GM19397 (cell line): ENCODE measurements around the gene TMA7.

Experiments used
- ATAC-seq: cut with Tn5 transposase; IDR thresholded peaks from one replicate; pipeline ENCODE4 v1.9.1; 2021; ENCODE audit warnings: mild to moderate bottlenecking, moderate library complexity; ENCODE audit not compliant: unreplicated experiment

Gene TMA7

DNA sequence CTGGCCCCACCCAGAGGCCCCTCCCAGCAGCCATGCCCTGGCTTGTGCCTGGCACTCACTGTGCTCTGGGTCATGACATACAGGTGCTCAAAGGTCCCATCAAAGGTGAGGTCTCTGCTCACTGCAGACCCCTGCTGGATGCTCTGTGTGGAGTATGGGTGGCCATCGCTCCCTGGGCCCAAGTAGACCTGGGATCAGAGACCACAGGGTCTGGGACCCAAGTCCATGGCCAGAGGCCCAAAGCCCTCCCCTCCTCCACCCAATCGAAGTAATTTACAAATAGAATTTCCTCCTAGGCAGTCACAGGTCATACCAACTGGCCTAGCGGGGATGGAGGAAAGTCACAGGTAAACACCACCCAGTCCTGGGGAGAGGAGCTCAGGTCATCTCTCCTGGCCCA is 17.8 kb upstream of the TMA7 start:
- no peak for ATAC-seq

DNA sequence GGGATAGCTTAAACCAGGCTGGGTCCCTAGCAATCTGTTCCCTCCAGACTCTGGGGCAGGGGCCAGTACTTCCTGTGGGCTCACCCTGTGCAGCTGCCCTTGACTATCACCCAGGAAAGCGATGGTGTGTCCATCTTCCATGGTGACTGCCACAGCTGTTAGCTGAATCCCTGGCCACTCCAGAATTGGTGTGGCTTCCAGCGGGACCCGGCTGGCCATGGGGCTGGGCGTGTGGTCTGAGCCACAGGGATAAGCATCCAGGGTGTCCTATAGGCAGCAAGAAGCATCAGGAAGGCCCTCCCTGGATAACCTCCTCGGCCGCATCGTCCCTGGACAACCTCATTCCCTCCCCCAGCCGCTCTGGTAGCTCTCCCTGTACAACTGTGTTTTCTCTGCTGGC is 17.4 kb upstream of the TMA7 start:
- ATAC-seq, result no peak

DNA sequence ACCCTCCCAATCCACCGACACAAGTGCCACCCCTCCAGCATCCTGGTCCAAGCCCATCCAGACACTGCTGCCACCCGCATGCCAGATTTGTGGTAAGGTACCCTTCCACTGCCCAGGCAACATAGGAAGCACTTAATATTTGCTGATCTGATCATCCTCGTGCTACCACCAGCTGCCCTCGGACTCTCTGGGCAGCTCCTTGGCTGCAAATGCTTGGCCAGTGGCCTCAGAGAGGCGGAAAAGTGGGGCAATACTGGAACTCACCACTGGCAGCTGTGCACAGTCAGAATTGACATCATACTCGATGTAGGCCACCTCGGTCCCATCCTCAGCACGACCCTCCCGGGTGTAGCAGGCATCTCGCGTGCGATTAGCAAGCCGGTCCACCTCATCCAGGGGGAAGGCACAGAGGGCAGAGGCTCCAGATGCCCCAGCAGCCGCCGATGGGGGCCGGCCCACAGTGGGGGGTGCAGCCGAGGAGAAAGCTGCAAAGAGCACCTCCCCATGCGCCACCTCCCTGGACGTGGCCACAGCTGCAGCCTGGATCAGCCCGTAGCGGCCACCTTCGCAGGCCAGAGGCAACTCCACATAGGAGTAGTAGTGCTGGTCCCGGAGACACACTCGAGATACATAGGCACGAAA is 16.7 kb upstream of the TMA7 start:
- ATAC-seq, result no peak

DNA sequence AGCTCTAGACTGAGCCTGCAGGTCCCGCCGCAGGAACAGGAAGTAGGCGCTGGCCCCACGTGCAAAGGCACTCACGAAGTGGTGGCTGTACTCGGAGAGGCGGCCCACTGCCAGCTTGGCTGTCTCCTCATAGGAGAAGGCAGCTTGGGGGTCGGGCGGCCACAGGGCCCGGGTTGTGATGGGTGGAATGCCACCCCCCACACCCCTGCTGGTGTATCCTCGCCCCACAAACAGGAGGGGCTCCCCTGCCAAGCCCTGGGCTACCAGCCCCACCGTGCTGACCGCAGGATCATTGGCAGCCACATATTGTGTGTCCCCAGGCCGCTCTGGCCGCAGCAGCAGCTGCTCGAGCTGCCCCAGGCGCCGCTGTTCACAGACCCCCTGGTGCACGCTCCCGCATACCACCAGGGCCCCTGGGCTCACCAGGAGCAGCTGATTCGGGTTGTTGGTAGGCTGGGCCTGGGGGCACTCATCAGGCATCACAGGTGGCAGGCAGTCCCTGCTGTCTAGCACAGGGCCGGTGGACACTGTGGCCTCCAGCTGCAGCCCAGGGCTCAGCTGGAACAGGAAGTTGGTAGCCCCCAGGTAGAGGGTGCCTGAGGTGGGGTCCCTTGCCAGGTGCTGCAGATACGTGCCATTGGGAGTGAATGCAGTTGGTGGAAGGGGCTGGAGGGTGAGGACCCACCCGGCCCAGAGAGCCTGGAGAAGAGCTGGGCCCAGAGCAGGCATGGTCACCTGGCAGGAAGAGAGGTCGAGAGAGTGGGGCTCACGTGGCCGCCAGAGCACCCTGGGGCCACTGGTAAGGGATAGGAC is 16.0 kb upstream of the TMA7 start:
- no peak for ATAC-seq

DNA sequence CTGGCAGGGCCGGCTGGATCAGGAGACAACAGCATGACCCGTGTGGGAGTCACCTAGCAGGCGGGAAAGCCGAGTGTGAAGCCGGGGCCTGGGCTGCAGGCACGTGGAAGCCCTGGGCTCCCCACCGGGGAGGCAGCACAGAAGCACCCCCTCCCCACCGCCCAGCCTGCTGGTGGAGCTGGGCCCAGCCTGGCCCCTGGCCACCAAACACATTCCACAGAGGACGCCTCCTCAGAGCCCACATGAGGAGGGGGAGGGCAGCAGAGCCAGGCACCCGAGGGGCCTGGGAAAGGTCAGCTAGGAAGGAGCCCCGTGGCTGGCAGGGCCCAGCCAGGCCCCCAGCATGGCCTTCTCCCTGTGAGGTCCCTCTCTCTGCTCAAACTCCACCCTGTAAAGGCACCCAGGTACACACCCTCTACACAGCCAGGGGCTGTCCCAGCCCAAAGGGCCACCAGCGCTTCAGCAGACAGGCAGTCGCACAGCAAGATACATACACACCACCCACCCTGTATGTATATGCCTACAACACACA is 14.7 kb upstream of the TMA7 start:
- ATAC-seq, result no peak

DNA sequence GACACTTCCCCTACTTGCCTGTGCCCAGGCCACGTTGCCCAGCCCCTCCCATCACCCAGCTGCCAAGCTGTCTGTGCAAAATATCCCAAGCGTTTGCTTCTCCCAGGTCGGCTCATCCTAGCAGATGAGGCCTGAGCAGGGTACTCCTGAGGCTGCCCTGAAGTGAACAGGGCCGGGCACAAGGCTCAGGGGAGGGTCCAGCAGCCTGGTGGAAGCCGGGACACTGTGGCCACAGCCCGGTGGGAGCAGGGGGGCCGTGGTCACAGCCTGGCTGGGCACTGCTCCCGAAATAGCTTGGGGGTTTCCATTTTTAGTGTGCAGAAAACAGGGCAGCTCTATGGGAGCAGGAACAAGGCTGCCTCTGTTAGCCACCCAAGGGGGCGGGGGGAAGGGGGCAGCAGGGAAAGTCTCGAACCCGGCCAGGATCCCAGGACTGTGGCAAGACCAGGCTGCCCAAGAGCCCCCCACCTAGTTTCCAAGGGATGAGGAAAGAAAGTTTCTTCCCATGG is 13.6 kb upstream of the TMA7 start:
- ATAC-seq, result no peak

DNA sequence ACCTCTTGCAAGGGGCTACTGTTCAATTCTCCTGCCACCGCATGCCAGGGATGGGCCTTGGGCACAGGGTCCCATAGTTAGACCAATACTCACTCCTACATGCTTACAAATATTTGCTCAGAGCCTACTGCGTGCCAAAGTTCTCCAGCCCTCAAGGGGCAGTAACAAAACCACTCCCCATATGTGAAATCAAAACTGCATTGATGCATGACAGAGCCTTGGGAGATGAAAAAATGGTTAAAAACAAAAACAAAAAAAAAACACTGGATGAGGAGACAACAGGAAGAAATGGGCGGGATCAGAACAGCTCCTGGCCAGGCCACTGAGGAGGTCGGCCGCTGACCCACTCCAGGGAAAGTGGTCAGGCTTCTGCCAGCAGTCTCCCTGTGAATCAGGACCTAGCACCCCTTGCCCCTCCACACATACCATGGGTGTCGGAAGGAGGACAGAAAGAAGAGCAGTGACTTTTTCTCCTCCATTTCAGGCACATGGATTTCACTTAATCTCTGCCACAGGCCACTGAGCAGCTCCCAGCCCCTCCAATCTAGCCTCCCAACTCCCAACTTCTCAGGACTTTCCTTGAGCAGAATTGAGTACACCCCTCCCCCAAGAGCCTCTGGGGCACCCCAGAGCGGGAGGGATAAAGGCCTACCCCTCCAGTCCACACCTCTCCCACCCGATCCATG is 13.0 kb upstream of the TMA7 start:
- no peak for ATAC-seq

DNA sequence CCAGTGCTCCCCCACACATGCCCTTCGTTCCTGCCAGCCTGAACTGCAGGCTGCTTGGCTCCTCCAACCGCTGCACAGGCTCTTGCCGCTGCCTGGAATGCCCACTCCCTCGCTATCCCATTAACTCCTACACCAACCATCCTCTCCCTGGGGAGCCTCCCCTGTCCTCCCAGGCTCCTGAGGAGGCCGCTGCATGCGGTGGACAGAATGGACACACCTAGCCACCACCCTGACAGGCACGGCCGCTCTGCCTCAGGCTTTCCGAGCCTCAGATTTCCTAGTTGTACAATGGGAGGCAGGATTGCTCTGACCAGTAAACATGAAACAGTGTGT is 12.5 kb upstream of the TMA7 start:
- ATAC-seq, result no peak

DNA sequence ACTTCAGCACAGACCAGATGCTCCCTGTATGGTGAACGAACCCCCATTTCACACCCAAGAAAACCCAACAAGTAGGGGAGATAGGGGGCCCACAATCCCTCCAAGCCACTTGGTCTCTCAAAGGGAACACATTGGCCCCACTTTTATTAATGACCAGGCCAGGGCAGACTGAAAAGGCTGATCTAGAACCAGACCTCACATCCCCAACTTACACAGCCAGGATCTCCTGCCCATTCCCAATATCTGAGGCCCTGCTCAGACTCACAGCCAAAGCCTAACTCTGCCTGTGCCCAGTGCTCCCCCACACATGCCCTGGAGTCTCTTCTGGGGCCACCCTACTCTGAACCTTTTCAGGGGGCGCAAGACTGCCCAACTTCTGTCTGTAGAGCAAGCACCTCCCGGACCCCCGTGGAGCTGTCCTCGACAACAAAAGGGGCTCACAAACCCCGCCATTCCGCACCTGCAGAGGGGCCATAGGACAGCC is 11.9 kb upstream of the TMA7 start:
- no peak for ATAC-seq

DNA sequence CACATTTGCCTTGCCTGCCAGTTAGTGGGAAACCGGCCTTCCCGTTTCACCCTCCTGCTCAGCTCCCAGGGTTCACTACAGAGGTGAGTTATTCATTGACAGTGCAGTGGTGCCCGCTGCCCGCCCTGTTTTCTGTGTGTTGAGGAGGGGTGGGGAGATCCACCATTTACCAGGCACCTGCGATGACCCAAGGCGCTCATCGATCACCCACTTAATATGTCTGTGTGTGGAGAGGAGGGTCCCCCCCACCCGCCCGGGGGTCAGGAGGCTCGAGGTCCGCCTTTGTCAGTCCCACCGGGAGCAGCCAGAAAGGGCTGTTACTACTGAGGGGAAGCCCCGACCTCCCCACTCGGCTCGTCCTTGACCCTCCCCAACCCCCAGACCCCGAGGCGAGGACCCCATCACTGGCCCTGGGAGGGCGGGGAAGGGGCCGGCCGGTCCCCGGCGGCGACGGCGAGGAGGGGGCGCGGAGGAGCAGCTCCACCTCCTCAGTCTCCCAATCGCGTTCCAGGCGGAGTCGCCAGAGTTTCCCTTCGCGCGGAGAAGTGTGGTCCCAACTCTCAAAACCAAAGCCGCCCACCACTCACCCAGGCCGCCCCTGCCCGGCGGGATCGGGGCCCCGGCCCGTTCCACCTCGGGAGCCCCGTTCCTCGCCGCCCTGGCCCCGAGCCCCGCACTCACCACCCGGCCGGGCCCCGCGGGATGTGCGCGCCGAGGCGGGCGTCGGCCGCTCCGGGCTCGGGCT is 11.3 kb upstream of the TMA7 start:
- peak; percentile 34 for ATAC-seq

DNA sequence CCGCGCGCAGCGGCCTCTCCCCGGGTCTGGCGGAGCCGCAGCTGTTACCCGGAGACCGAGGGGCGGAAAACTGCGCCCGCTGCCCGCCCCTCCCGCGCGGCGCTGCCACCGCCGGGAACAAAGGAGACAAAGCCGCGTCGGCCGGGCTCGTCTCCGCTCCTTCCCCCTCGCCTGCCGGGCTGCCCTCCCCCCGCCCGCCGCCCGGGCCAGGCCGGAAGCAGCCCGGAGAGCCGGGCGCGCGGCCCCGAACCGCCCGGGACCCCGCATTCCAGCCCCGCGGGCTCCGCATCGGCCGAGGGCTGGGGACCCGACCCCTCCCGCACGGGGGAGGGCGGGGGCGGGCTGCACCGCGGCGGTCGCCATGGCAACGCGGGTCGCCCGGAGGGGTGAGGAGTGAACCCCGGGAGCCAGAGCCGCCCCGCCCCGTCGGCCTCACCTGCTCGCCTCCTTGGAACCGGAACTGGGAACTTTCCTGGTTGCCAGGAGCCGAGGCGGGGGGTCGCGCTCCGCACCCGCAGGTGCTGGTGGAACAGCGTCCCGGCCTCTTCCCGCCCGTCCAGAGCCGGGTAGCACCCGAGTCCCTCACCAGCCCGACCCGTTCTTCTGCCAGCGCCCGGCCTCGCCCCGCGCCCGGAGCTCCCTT is 10.6 kb upstream of the TMA7 start:
- peak; percentile 45 for ATAC-seq

DNA sequence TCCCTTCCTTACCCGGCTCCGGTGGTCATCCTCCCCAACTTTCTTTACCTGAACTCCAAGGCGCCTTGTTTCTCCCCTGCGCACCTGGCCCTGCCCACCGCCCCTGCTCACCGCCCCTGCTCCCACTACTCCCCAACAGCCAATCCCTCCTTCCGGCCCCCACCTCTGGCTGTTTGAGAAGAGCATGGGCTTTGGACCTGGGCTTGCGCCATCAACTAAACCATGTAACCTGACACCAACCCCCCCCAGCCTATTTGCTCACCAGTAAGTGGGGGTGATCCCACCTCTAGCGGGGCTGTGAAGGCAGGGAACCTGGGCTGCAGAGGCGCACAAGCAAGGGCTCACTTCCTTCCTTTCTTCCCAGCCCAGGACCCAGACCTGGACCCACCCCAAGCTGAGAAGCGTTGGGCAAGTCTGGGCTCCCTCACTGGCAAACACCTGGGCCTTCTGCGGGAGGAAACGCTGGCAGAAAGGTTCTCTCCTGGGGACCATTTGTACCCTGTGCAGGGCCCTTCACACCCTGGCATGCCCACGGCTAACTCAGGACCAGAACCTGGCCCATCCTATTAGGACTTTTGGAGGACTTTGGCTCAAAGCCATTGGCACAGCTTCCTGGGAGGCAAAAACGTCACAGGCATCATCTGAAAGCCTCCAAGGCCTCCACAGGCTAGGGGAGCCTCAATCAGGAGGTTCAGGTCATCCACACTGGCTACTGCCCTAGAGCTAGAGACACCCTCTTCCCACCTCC is 9.9 kb upstream of the TMA7 start, which contains the start of gene PLXNB1:
PLXNB1 (minus strand) TSS at position 127 of the 748 bp plus-strand sequence. CDS start 5,475 bp downstream, outside the sequence.
- ATAC-seq, result peak; percentile 7

DNA sequence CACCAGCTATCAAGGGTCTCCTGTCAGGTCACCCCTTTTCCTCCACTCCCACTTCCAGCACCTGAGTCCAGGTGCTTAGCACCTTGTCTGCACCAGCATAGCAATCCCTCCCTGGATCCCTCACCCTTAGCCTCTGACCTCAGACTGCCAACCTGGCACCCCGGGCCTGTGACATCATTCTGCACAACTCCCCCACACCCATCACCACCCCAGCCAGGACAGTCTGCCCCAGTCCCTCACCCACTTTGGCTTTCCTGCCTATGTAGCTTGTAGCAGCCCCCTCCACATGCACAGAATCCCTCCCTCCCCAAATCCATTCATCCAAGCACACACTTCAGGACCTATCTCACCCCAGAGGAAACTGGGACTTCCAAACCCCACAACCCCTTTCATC is 9.4 kb upstream of the TMA7 start:
- ATAC-seq, result no peak

DNA sequence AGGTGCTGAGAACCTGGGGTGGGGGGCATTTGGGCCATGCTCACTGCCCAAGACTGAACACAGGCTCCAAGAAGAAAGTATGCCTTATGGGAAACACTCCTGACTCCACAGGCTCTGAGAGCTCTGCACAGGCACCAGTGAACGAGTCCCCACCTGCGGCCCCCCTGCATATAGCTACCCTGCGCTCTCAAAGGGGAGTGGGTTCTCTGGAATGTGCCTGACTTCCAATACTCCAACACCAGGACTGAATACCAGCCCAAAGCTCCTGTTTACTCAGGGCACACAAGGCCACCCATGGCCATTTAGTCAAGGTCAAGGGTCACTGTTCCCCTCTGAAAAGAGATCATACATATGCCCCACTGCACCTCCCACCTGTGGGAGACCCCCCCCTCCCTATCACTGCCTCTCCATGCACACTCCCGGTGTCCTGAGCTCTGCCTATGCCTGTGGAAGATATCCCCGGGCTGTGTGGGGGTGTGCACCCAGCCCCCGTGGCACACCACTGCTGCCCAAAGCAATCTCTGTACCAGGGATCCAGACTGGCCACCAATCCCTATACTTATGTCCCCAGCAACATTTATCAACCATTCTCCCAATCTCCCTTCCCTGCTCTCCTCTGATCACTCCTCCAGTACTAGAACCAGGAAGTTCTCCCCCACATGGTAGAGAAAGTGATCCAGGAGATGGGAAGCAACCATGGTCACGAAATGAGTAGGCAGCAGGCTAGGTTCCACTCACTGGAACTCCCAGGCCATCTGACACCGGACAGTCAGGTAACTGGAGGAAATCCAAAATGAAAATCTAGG is 8.6 kb upstream of the TMA7 start:
- no peak for ATAC-seq

DNA sequence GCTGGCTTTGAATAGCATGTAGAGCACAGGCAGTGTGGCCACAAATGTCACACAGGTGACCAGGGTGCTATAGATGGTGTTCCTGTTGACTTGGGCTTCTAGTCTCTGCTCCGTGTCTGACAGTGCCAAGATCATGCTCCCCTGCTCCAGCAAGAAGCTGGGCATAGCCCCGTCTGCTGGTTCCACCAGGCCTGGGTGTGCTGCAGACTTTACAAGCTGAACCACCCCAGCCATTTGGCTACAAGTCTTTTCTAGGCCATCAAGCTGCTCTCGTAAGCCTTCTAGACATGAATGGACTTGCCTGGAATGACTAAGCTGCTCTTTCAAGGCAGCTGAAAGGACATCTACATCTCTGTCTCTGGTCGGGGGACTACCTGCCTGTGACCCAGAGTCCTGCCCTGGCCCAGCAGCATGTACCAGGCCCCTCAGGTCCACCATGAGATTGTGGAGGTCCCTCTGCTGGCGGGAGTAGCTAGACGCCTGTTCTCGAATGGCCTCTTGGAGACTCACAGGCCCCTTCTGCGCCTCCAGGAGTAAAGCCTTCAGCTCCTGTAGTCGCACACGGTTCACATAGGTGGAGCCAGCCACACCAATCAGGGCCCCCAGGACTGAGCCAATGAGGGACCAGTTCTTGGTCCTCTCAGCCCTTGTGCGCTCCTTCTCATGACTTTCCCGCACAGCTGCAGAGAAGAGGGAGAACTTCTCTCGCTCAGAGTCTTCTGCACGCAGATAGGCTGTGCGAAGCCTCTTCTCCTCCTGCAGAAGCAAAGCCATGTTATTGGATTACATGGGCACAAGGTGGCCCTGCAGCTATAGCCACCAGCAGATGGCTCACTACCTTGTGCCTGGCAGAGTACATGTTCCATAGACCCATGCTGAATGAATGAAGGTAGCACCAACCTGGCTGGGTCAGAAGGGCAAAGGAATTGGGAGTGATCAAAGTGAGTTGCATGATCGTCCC is 7.4 kb upstream of the TMA7 start:
- ATAC-seq, result no peak

DNA sequence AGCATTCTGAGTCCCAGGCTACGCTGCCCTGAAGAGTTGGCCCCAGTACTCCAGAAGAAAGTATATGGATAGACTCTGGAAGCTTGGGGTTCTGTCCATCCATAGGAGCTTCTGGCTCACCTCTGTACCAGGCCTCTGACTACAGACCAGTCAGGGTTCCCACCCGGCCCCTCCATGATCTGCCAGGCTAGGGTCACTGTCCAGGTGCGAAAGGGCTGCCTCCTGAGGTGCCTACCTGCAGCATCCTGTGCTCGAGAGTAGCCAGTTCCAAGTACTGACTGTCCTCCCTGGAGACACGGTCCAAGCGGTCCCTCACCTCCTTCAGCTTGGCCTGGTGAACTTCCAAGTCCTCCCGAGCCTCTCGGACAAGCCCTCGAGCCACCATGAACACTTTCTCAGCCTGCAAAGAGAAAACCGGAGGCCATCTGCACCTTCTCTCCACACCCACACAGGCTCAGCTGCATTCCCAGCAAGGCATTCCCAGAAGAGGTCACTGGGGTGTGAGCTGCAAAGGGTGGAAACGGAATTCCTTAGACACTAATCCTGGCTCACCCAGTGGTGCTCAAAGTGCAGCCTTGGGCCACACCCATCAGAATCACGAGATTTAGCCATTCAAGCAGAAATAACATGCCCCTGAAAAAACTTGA is 6.5 kb upstream of the TMA7 start:
- ATAC-seq, result no peak

DNA sequence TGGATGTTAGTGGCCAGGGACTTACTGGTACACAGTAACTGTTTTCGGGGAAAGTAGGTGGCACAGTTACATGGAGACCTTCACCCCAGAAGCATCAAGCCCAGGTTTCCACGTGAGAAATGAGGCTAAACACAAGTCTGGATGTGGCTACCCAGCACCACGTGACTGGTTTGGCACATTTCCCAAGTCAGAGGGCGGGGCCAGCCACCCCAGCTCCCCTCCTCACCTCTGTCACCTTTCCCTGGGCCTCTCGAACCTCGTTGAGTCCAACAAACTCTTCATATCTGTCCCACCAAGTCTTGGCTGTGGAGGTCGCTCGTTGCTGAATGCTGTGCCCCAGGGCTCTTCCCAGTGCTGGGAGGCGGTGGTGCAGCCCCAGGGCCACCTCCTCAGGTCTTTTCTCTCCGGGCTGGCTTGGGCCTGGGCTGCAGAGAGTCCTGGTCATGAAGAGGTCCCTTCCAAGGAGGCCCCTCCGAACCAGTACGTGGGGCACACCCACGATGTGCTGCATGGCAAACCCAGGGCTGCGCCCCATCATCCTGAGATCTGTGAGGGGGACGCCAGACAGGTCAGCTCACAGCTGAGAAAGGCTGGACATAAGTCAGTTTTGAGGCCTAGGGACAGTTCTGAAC is 5.3 kb upstream of the TMA7 start:
- no peak for ATAC-seq
